WERI-Rb-1 (cell line): ENCODE measurements around the gene CPEB3.

Source experiments
- DNase-seq: peaks from one replicate; pipeline ENCODE4 v3.0.0-alpha.2; 2020
- H3K27ac ChIP-seq: fragments of 250-450 bp; sonication (Bioruptor Pico); 2 replicates; pipeline ENCODE4 v1.5.1; 2020; ENCODE audit warnings: mild to moderate bottlenecking, moderate library complexity
- H3K27me3 ChIP-seq: fragments of 250-450 bp; sonication (Bioruptor Pico); 2 replicates; pipeline ENCODE4 v1.5.1; 2021; ENCODE audit warnings: mild to moderate bottlenecking, low read depth, moderate library complexity; ENCODE audit not compliant: insufficient read depth, severe bottlenecking
- H3K36me3 ChIP-seq: fragments of 250-450 bp; sonication (Bioruptor Pico); 2 replicates; pipeline ENCODE4 v1.5.1; 2020; ENCODE audit warnings: mild to moderate bottlenecking, moderate library complexity
- H3K4me3 ChIP-seq: 2 replicates; pipeline ENCODE4 v1.5.1; 2011; ENCODE audit warnings: low read depth, mild to moderate bottlenecking, control low read depth, low read length
- H3K9me3 ChIP-seq: fragments of 250-450 bp; sonication (Bioruptor Pico); 2 replicates; pipeline ENCODE4 v1.5.1; 2021; ENCODE audit warnings: mild to moderate bottlenecking, moderate library complexity; ENCODE audit not compliant: severe bottlenecking
- TF ChIP-seq, protein P1 (sequence below): IDR thresholded peaks from 2 replicates; pipeline ENCODE4 v1.5.1; 2011; ENCODE audit warnings: low read depth, mild to moderate bottlenecking, control low read depth, inconsistent platforms, low read length

Gene CPEB3

DNA sequence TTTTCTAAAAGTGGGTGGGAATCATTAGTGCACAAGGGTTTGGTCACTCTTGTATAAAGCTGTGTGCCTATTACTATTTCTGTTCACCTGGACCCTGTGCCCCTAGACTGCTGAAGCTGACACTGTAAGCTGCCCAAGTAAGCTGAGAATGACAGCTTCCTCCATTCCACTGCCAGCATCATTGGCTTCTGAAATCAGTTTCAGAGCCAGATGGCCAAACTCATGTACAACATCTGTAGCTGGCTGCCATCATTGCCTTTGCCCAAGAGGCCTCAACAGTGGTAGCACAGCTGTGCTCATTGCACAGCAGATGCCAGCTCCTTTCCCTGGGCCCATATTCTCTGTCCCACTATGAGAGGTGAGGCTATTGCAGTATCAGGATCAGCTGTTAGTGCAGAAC, 165.7 kb downstream of the CPEB3 start:
- DNase-seq: no peak
- H3K36me3 ChIP-seq: no peaks in the 10 kb centered on the region
- no peak overlapping the region for H3K27ac ChIP-seq
- no peaks in the 10 kb centered on the region for H3K27me3 ChIP-seq
- TF ChIP-seq, protein P1, sequence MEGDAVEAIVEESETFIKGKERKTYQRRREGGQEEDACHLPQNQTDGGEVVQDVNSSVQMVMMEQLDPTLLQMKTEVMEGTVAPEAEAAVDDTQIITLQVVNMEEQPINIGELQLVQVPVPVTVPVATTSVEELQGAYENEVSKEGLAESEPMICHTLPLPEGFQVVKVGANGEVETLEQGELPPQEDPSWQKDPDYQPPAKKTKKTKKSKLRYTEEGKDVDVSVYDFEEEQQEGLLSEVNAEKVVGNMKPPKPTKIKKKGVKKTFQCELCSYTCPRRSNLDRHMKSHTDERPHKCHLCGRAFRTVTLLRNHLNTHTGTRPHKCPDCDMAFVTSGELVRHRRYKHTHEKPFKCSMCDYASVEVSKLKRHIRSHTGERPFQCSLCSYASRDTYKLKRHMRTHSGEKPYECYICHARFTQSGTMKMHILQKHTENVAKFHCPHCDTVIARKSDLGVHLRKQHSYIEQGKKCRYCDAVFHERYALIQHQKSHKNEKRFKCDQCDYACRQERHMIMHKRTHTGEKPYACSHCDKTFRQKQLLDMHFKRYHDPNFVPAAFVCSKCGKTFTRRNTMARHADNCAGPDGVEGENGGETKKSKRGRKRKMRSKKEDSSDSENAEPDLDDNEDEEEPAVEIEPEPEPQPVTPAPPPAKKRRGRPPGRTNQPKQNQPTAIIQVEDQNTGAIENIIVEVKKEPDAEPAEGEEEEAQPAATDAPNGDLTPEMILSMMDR: no peak
- no peaks in the 10 kb centered on the region for H3K9me3 ChIP-seq
- no peak overlapping the region for H3K4me3 ChIP-seq

DNA sequence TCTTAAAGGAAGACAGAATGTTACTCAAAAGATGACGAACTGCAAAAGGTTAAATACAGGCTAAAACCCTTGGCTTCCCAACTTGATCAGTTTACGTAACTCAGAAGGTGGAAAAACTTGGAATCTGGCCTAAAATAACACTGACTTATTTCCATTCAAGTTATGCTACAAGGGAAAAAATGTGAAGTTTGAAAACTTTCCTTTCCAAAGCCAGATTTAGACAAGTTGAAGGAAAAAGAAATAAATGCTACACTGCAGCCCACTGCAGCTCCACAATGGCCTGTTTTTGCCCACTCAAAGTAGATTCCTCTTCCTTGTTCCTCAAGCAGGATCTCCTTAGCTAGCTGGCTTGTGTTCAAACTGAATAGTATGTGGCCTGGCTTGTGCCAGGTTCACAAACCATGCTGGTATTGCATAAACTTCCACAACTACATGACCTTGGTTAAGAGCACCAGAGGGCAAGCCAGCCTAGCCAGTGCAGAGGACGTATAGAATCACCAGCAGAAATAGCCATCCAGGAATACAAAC, 166.2 kb downstream of the CPEB3 start:
- TF ChIP-seq, protein P1: no peak
- no peak overlapping the region for H3K27ac ChIP-seq
- DNase-seq: no peak
- H3K4me3 ChIP-seq: no peak overlapping the region
- H3K36me3 ChIP-seq: no peaks in the 10 kb centered on the region
- H3K9me3 ChIP-seq: no peaks in the 10 kb centered on the region
- no peaks in the 10 kb centered on the region for H3K27me3 ChIP-seq

DNA sequence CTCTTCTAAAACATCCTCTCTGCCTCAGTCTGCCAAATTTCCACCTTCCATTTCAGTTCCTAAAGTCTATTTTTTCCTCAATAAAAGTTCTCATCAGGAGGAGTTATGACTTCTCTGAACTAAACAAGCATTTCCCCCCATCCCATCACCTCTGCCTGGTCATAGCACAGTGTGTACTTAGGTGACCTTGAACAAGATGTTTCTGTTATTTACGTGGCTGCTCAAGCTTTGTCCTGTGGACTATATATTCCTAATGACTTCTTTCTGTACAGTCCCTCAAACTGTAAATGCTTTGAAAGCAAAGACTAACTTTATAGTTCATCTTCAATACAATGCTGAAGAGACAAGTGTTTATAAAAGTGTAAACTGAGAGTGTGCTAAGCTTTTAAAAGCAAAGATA, 166.9 kb downstream of the CPEB3 start:
- no peaks in the 10 kb centered on the region for H3K36me3 ChIP-seq
- H3K27ac ChIP-seq: no peak overlapping the region
- DNase-seq: no peak
- no peak overlapping the region for H3K4me3 ChIP-seq
- TF ChIP-seq, protein P1: no peak
- H3K27me3 ChIP-seq: no peaks in the 10 kb centered on the region
- no peaks in the 10 kb centered on the region for H3K9me3 ChIP-seq

DNA sequence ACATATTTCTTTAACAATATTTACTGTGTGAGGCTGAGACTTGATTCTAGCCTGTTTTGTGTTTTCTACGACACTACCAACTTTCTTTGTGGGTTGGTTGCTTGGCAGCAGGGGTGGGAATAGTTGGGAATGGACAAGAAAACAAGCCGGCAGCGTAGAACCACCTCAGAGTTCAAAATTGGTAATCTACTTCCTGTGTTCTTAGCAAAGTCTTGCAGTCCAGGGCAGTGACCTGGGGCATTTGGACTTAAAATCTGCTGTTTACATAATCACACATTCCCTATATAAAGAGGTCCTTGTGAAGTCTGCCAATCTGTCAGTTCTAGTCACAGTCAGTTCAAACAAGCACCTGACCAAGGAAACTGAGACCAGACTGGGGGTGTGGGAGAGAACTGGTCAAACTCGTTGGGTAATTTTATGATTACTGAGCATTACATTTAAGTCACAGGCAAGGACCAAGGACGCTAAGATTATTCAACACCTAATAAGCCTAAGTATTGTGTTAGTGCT, 167.9 kb downstream of the CPEB3 start:
- Histone ChIP-seq H3K9me3 (no peaks in the 10 kb centered on the region), H3K27ac (no peak overlapping the region), H3K36me3 (no peaks in the 10 kb centered on the region), H3K4me3 (no peak overlapping the region), H3K27me3 (no peaks in the 10 kb centered on the region)
- DNase-seq: no peak
- TF ChIP-seq, protein P1: no peak

DNA sequence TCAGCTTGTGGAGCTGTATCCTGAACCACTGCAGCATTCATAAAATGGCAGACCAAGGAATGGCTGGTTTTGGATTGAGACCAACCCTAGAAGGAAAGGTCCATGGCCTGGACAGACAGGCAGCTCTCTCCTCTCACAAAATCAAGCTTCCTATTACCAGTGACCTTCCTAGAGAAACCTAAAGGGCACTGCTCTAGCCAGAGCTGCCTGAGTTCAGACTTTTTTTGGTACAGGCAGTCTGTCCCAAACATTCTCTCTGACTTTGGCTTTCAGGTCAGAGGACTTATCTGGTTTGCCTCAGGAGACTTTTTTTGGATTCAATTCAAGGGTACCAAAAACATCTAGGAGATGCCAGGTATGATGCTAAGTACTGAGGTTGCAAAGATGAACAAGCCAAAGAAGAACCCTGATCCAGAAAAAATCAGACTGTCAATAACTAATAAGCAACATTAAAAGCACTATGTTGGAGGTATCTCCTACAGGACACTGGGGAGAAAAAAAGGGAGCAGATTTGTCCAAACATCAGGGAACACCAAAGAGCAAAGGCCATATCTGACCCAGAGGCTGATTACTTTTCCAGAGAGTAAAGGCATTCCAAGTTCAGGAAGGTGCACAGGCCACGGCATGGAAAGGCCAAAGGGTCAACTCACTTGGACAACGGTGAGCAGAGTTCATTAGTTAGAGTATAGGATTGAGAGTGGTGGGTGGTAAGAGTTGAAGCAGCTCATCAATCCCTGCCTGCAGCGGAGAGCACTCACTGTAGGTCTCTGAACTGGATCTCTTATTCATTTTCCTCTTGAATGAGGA, 169.0 kb downstream of the CPEB3 start:
- no peak for DNase-seq
- TF ChIP-seq, protein P1: no peak
- no peaks in the 10 kb centered on the region for H3K9me3 ChIP-seq
- H3K4me3 ChIP-seq: no peak overlapping the region
- no peaks in the 10 kb centered on the region for H3K27me3 ChIP-seq
- no peaks in the 10 kb centered on the region for H3K36me3 ChIP-seq
- H3K27ac ChIP-seq: no peak overlapping the region
